GM12873 (cell line): ENCODE measurements around the gene ZDHHC17.

ENCODE experiments used
- CTCF ChIP-seq: IDR thresholded peaks from 2 replicates; pipeline ENCODE4 v1.5.1; 2012; ENCODE audit warnings: low read depth, mild to moderate bottlenecking, moderate library complexity, low read length, control low read depth; ENCODE audit not compliant: insufficient read depth; ENCODE audit errors: missing control alignments

The ZDHHC17 gene

GRCh38 chr12:76747245-76747644, 16.7 kb upstream of the ZDHHC17 start:
- no peak for TF ChIP-seq CTCF

DNA sequence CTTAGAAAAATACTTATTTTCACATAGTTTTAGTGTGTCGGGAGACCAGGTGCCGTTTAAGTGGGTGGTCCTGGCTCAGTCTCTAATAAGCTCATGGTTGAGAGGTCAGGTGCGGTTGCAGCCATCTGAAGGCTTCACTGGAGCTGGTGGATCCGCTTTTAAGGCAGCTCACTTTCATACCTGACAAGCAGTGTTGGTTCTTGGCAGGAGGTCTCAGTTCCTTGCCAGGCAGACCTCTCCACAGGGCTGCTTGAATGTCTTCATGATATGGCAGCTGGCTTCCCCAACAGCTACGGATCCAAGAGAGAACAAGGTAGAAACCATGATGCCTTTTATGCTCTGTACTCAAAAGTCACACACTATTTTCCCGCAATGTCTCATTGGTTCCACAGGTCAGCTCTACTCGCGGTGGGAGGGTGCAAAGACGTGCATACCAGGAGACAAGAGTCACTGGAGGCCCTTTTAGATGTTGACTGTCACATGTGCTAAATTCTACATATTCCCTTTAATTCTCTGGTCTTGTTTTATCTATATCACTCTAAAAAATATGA, 8.0 kb upstream of the ZDHHC17 start:
- no peak for TF ChIP-seq CTCF

- no peak for TF ChIP-seq CTCF
These were observed 6.2 kb upstream of the ZDHHC17 start for GRCh38 chr12:76757694-76758093.

DNA sequence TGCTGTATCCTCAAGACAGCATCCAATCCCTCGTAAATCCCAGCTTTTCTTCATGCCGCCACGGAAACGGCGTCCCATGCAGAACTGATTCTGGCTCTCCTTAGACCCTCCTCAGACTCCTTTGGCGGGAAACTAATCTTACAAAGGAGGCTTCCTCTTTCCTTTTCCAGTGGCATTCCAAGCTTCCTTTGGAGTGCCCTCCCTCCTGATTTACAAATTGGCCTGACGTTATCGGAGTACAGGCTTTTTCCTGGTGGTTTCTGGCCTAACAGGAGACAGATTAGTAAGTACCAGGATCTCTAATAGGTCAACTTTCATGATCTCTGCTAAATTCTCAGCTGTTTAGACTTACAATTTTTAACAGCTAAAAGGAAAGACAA, 1.3 kb upstream of the ZDHHC17 start:
- TF ChIP-seq CTCF = no peak

GRCh38 chr12:76764856-76765255, 941 bp downstream of the ZDHHC17 start:
- no peak for TF ChIP-seq CTCF

DNA sequence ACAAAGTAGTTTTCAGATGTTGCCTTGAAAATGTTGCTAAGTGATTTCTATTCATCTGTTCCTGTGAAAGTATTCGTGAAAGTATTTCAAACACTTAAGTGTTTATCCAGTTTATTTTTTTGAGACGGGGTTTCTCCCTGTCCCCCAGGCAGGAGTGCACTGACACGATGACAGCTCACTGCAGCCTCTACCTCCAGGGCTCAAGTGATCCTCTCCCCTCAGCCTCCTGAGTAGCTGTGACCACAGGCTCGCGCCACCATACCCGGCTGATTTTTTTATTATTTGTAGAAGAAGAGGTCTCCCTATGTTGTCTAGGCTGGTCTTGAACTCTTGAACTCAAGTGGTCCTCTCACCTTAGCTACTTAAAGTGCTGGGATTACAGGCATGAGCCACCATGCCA, 1.7 kb downstream of the ZDHHC17 start:
- no peak for TF ChIP-seq CTCF

DNA sequence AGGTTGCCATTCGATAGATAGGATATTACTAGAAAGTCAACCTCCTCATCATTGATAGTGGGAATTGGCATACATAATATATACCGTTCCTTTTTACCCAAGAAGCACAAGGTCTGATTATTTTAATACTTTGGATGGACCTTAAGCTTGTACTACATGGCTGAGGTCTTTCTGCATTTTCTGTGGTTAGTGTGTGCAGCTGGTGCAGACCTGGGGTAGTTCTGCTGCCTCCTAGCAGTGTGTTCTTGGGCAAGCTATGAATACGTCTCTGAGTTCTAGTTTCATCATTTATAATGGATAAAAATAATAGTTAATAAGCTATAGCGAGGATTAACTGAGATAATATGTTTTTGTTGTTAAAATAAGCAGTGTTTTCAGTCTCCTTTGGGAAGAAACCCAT, 2.2 kb downstream of the ZDHHC17 start:
- no peak for TF ChIP-seq CTCF

DNA sequence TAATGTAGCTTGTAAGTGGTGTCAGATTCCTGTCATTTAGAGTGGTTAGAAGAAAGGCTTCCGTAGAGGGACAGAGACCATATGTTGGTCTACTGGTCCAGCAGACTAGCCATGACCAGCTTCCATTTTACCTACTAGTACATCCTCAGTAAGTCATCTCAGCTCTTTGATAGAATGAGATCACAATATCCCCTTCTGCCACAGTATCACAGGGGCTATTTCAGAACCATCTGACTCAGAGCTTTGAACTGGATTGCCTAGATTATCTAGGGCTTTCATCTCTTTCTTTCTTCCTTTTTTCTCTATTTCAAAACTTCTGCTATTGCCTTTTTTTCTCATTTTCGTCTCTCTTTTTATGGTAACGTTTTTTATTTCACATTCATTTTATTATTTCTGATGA, 4.7 kb downstream of the ZDHHC17 start:
- TF ChIP-seq CTCF = no peak
